Epidermal melanocyte (primary cell): Measurements from ENCODE around the gene BCAS2.
A peak's percentile ranks its signal among the peaks of the same experiment; 100 is the strongest.
"Not testable (repeated sequence)": the region's sequence is repeated elsewhere in the genome, so short reads cannot be mapped to it uniquely, and the experiment has no call there.

ENCODE experiments used
- DNase-seq: peaks from one replicate; pipeline ENCODE4 v3.0.0; 2011; ENCODE audit warnings: low spot score; ENCODE audit not compliant: insufficient read length

BCAS2 gene

GRCh38 chr1:114581335-114582287 is at the start of gene BCAS2:
BCAS2 (minus strand) TSS chr1:114581615; CDS start chr1:114581591, 24 bp downstream.
- DNase-seq: peak; percentile 93

- no peak for DNase-seq
Measured at GRCh38 chr1:114627107-114627506, 45.7 kb upstream of the BCAS2 start.

- no peak for DNase-seq
Measured at GRCh38 chr1:114623364-114623763, 41.9 kb upstream of the BCAS2 start.

DNA sequence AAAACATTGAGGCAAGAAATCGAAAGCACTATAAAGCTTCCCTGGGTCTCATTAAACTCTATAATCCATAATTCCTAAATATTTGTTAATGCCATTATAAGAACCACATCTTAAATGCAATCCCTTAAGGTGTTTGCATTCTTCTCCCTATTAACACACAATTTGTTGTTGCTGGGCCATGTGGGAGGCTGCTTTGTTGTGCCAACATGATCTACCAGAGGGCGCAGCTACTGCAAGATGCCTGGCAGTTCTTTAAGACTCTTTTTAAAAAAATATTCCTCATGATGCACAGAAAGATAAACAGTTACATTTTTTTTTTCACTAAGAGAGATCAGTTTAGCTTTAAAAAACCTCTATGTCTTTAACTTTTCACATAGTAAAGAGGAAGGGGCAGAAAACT is 39.0 kb upstream of the BCAS2 start:
- DNase-seq: no peak

DNA sequence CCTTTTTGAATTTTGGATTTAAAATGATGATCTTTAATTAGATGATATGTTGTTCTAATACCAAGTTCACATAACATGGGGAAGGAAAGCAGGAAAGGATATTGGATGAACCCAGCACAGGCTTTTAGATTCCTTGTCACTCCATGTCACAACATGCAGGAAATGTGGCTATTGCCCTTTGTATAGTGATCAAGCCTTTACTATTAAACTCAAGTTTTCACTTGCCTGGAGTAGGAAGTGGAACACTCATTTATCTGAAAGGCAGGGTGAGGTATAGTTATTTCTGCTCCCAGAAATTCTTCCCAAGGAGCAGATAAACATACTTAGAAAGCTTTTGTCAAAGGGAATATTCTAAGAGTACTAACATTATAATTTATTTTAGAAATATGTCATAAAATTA is 37.2 kb upstream of the BCAS2 start:
- DNase-seq: no peak

DNA sequence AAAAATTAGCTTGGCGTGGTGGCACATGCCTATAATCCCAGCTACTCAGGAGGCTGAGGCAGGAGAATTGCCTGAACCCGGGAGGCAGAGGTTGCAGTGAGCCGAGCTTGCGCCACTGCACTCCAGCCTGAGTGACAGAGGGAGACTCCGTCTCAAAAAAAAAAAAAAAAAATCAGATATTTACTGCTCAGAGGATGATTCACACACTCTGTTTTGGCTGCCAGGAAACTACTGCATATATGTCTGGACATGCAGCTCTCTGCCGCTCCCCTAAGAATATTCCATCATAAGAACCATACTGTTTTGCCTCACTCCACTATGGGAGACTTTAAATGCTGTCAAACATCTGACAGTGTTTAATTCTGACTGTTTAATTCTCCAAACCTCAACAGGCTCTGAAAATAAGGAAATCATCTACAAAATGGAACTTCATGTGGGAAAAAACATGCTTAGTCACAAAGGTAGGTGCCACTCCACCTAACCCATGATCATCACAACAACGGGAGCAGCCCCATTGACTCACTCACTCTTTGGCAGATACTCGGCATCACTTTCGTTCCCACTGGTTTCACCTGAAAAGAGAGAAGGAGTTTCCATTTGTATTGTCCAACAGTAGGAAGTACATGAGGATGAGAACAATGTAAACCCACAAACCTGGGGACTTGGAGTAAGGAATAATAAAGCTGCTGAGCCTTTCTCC is 29.3 kb upstream of the BCAS2 start:
- no peak for DNase-seq

DNA sequence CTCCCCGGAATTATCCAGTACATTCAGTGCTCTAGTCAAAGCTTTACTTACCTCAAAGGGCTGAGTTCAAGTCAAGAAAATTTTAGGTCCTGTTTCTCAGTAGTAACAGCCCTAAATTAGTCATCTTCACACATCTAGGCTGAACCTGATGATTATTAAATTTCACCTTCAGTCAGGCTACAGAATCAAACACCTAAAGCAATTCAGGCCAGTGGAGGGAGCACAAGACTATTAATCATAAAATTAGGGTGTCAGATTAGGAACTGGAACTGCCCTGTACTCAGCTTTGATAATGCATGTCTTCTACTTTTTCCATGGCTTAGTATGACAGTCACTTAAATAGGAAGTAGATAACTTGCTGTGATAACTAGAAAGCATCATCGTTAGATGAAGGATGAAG is 28.4 kb upstream of the BCAS2 start:
- DNase-seq: no peak

DNA sequence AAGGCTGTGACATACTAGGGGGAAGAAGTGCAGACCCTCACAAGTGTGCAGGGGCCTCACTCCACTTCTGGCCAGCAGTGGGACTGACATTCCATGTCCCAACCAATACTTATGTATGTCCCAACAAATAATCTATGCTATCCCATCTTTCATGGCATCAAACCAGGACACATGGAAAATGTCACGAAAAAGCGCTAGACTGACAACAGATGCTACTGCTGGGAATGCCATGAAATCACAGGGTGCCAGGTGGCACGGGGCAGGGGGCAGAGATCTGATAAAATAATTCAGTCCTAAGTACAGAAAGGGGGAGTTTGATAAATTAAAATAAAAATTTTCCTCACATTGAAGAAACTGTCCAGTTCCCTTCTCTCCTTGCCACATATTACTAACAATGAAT is 27.6 kb upstream of the BCAS2 start:
- no peak for DNase-seq

DNA sequence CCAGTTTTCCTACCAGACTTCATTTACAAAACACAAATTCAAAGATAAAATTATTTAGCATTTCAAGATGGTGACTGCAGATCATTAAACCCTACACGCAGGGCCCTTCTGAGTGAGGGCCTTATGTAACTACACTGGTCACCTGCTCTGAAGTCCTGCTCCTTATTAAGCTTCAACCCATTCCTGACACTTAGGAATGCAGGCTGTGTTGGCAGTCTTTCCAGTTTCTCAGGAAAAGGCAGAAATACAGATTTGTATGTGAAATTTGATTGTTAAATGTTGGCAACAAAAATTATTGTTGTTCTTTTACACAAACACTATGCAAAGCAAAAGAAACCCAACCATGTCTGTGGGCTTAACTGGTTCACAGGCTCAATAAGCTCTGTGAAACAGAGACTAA is 25.8 kb upstream of the BCAS2 start:
- no peak for DNase-seq

DNA sequence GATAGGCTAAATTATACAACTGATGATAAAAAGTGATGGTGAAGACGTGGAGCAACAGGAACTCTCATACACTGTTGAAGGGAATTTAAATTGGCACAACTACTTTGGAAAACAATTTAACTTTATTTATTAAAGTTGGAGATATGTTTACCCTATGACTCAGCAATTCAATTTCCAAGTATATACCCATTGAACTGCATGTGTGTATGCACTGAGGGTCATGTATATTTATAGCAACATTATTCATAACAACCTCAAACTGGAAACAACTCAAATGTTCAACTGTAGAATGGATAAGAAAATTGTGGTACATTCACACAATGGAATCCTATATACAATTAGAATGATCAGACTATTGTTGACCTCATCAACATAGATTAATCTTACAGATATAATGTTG is 16.5 kb upstream of the BCAS2 start:
- no peak for DNase-seq

GRCh38 chr1:114595602-114596001 is 14.2 kb upstream of the BCAS2 start:
- no peak for DNase-seq

DNA sequence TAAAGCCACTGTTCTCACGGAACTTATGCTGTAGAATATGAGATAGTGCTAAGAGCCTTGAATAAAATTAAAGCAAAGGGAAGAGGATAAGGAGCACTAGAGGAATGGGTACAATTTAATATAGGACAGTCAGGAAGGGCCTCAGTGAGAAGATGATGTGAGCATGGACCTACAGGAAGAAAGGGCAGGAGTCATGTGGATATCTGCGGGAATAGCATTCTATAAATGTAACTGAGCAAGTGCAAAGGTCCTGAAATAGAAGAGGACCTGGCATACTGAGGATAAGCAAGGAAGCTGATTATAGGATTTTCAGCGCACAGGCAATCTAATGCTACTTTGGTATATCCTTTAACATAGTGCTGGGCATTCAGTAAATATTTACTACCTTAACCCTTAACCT is 12.6 kb upstream of the BCAS2 start:
- no peak for DNase-seq

- DNase-seq: no peak
Measured at GRCh38 chr1:114589122-114589521, 7.7 kb upstream of the BCAS2 start.

GRCh38 chr1:114588196-114588689 is 6.8 kb upstream of the BCAS2 start:
- DNase-seq: no peak

GRCh38 chr1:114587203-114587991 is 6.0 kb upstream of the BCAS2 start:
- no peak for DNase-seq

GRCh38 chr1:114586513-114587047 is 5.2 kb upstream of the BCAS2 start:
- DNase-seq: no peak

DNA sequence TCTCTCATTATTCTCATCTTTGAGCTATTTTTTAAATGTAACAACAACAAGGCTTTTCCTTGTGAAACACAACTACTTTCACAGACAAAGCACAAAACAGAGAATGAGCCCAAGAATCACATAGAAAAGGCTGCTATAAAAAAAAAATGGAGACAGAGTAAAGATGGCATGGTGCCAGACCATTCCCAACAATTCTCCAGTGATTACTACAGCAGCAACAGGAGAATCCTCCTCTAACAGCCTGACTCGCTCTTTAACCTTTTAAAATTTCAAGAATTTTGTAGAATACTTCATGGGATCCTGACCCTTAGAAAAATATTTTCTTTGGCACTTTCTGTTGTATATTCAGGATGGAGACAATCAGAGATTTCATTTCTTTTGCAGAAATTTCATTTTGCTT is 3.8 kb upstream of the BCAS2 start:
- DNase-seq: no peak

DNA sequence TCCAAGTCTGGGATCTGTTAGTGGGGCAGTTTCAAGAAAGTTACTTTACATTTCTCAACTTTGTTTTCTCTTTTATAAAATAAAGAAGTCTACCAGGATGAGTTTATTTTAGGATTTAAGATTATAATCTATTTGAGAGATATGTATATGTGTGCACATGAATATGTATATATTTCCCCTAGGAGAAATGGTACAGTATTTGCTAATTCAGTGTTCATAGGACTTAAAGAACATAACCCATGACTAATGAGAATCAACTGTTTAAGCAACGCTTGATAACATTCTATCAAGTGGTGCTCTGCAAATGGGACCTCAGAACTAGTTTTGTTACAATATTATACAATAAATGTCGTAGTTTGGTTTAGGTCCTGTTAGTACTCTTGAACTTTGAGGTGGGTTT is 7.0 kb downstream of the BCAS2 start:
- DNase-seq: no peak

DNA sequence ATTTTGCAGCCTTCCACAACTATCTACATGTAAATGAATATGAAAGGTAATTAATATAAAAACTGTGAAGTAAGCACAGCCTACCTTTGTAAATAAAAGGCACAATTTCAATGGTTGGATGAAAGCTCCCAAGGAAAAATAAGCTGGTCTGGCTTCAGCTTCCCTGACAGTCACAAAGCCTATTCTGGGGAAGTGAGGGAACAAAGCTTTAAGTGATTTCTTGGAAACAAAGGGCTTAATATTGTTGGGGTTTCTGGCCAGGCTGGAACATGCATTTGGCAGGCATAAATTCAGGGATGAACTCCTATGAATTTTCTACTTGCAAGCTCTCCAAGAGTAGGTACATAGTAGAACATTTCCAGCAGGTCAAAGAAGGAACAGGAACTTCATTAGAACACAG is 17.3 kb downstream of the BCAS2 start:
- DNase-seq: no peak

GRCh38 chr1:114562978-114563510 is 18.4 kb downstream of the BCAS2 start:
- not testable (repeated sequence) for DNase-seq

- DNase-seq: no peak
Measured at GRCh38 chr1:114561333-114561732, 20.1 kb downstream of the BCAS2 start.
